Measurements from ENCODE around the gene RCOR1.

GRCh38 chr14:102644523-102644922, 52.1 kb downstream of the RCOR1 start:
- TF ChIP-seq, protein P1, sequence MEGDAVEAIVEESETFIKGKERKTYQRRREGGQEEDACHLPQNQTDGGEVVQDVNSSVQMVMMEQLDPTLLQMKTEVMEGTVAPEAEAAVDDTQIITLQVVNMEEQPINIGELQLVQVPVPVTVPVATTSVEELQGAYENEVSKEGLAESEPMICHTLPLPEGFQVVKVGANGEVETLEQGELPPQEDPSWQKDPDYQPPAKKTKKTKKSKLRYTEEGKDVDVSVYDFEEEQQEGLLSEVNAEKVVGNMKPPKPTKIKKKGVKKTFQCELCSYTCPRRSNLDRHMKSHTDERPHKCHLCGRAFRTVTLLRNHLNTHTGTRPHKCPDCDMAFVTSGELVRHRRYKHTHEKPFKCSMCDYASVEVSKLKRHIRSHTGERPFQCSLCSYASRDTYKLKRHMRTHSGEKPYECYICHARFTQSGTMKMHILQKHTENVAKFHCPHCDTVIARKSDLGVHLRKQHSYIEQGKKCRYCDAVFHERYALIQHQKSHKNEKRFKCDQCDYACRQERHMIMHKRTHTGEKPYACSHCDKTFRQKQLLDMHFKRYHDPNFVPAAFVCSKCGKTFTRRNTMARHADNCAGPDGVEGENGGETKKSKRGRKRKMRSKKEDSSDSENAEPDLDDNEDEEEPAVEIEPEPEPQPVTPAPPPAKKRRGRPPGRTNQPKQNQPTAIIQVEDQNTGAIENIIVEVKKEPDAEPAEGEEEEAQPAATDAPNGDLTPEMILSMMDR (IDR thresholded peaks at IDR 0.05) = no peak
- TF ChIP-seq POLR2A (IDR thresholded peaks at IDR 0.05) = no peak

All from heart left ventricle (tissue), 13 donors.